Hepatocyte (in vitro differentiated cells): ENCODE measurements around the gene SCFD2. TPM values are rescaled to one million over a fixed set of nuclear protein-coding genes. Genes with fewer than 3 reads are reported as not detected.

Source experiments
- DNase-seq: peaks from one replicate; pipeline ENCODE4 v3.0.0-alpha.2; 2016; ENCODE audit warnings: low spot score
- H2AFZ ChIP-seq: fragments of 200-600 bp; sonication (generic); 2 replicates; pipeline ENCODE4 v1.6.0; 2016; ENCODE audit warnings: antibody characterized with exemption, mild to moderate bottlenecking
- H3K27ac ChIP-seq: fragments of 200-600 bp; sonication (generic); 2 replicates; pipeline ENCODE4 v1.5.1; 2016; ENCODE audit warnings: mild to moderate bottlenecking
- H3K27me3 ChIP-seq: fragments of 200-600 bp; sonication (generic); 2 replicates; pipeline ENCODE4 v1.6.1; 2016
- H3K36me3 ChIP-seq: fragments of 200-600 bp; sonication (generic); replicated peaks from 2 replicates; pipeline ENCODE4 v1.5.1; 2016; ENCODE audit warnings: low read depth; ENCODE audit not compliant: insufficient read depth
- H3K4me1 ChIP-seq: fragments of 200-600 bp; sonication (generic); 2 replicates; pipeline ENCODE4 v1.5.1; 2016; ENCODE audit warnings: mild to moderate bottlenecking, moderate library complexity; ENCODE audit not compliant: insufficient read depth
- H3K4me2 ChIP-seq: fragments of 200-600 bp; sonication (generic); 2 replicates; pipeline ENCODE4 v1.6.0; 2016
- H3K4me3 ChIP-seq: fragments of 200-600 bp; sonication (generic); 2 replicates; pipeline ENCODE4 v1.5.1; 2016; ENCODE audit warnings: mild to moderate bottlenecking
- H3K79me2 ChIP-seq: fragments of 200-600 bp; sonication (generic); 2 replicates; pipeline ENCODE4 v1.6.0; 2017; ENCODE audit warnings: mild to moderate bottlenecking
- H3K9me2 ChIP-seq: fragments of 200-600 bp; sonication (generic); replicated peaks from 2 replicates; pipeline ENCODE4 v1.6.0; 2017; ENCODE audit warnings: mild to moderate bottlenecking; ENCODE audit not compliant: insufficient read depth
- H3K9me3 ChIP-seq: fragments of 200-600 bp; sonication (generic); 2 replicates; pipeline ENCODE4 v1.5.1; 2016; ENCODE audit warnings: low read depth, mild to moderate bottlenecking
- H4K20me1 ChIP-seq: fragments of 200-600 bp; sonication (generic); 2 replicates; pipeline ENCODE4 v1.6.0; 2016; ENCODE audit warnings: mild to moderate bottlenecking; ENCODE audit not compliant: insufficient read depth, poor library complexity, severe bottlenecking
- EZH2 ChIP-seq: fragments of 200-600 bp; sonication (generic); IDR thresholded peaks from 2 replicates; pipeline ENCODE4 v1.6.1; 2016; ENCODE audit warnings: antibody characterized with exemption, mild to moderate bottlenecking, borderline replicate concordance
- EZH2phosphoT487 ChIP-seq: fragments of 200-600 bp; sonication (generic); IDR thresholded peaks from one replicate; pipeline ENCODE4 v1.6.1; 2018; ENCODE audit warnings: antibody characterized with exemption, mild to moderate bottlenecking, low read depth, moderate library complexity; ENCODE audit not compliant: unreplicated experiment, severe bottlenecking
- WGBS: methylation state at CpG from one replicate; pipeline ENCODE4 v1.1.6; 2016; ENCODE audit warnings: low lambda C conversion rate; ENCODE audit errors: missing lambda C conversion rate; 5-methylcytosine and 5-hydroxymethylcytosine counted together
- polyA plus RNA-seq: library from polyadenylated mRNA; unstranded; fragments of >200 nt; fragmentation: Nextera tagmentation; extraction: Ambion mirVana; gene quantifications from 2 replicates; pipeline ENCODE4 v1.2.1, GENCODE V29; 2016
- total RNA-seq: library from RNA; depleted of rRNA; stranded (reverse); fragments of >200 nt; gene quantifications from 2 replicates; pipeline ENCODE4 v1.2.3, GENCODE V29; 2014
- TF ChIP-seq, protein P1 (sequence below): fragments of 200-600 bp; sonication (generic); IDR thresholded peaks from 2 replicates; pipeline ENCODE4 v1.5.1; 2016; ENCODE audit warnings: antibody characterized with exemption, mild to moderate bottlenecking; ENCODE audit not compliant: poor library complexity

The SCFD2 gene
- total and polyA plus RNA-seq, 2 experiments from 2014 or later = 8.4 to 15.7 TPM

DNA sequence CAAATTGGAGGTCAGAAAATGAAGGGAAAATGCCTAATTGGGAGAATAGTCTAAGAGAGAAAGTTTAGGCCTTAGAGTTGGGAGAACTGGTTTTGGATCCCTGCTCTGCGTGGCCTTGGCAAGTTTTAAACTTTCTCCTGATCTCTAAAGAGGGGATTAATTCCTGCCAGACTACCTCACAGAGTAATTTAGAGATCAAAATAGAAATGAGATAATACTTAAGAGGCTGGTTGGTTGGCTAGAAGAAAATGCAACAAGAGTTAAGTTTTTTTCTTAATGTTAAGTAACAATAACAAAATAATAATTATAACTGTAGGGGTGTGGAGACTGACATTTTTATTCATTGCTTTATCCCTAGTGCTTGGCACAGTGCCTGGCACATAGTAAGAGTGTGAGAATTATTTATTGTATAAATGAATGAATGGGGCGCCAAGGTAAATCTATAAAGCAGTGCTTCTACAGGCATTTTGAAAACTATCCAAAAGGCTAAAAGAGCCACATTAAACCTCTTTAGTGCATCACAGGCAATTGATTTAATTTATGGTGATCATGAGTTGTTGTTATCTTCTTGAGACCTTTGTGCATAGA, 343.3 kb downstream of the SCFD2 start:
- Histone ChIP-seq H3K27ac (no peak overlapping the region), H3K79me2 (no peaks in the 10 kb centered on the region), H2AFZ (no peak overlapping the region), H3K4me2 (no peak overlapping the region), H3K4me3 (no peak overlapping the region), H3K9me3 (no peaks in the 10 kb centered on the region), H4K20me1 (no peaks in the 10 kb centered on the region), H3K27me3 (no peaks in the 10 kb centered on the region), H3K9me2 (no peaks in the 10 kb centered on the region), H3K4me1 (peaks cover 10% of the 10 kb centered on the region), H3K36me3 (no peaks in the 10 kb centered on the region)
- WGBS = 62% methylated on average over 2 of the region's 2 CpGs
- TF ChIP-seq EZH2phosphoT487 = no peak
- no peak for TF ChIP-seq EZH2
- TF ChIP-seq, protein P1, sequence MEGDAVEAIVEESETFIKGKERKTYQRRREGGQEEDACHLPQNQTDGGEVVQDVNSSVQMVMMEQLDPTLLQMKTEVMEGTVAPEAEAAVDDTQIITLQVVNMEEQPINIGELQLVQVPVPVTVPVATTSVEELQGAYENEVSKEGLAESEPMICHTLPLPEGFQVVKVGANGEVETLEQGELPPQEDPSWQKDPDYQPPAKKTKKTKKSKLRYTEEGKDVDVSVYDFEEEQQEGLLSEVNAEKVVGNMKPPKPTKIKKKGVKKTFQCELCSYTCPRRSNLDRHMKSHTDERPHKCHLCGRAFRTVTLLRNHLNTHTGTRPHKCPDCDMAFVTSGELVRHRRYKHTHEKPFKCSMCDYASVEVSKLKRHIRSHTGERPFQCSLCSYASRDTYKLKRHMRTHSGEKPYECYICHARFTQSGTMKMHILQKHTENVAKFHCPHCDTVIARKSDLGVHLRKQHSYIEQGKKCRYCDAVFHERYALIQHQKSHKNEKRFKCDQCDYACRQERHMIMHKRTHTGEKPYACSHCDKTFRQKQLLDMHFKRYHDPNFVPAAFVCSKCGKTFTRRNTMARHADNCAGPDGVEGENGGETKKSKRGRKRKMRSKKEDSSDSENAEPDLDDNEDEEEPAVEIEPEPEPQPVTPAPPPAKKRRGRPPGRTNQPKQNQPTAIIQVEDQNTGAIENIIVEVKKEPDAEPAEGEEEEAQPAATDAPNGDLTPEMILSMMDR = no peak
- no peak for DNase-seq

DNA sequence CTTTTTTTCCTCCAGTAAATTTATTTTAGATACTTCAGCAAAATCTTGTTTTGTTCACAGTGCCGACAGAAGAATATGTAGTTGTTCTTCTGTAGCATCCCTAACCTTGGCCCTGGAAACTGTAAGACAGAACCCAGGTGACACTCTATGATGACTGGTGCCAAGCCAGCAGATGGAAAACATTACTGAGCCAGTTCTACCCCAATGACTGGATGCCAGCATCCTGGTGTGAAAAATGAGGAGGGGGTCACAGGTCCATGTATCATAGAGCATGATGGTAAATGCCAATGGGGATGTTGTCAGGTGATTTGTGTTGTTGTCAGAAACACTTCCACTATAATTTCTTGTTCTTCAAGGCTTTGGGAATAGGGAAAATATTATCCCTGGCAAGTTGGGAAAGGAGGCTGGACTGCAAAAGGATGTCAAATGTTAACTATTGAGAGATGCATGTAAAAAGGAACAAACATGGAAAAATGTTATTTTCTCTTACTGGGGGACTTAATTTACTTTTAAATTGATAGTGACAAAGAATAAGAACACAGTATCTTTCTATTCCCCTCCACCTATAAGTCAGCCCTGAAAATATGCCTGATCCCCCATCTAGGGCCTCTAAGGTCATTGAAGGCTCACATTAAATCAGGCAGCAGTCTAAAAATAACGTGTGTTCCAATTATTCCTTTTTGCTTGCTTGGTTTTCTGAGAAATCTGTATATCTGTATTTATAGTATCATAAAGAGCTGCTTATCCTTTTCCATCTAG, 343.9 kb downstream of the SCFD2 start:
- Histone ChIP-seq H3K9me2 (no peaks in the 10 kb centered on the region), H3K27ac (no peak overlapping the region), H3K27me3 (no peaks in the 10 kb centered on the region), H4K20me1 (no peaks in the 10 kb centered on the region), H3K4me2 (no peak overlapping the region), H2AFZ (no peak overlapping the region), H3K79me2 (no peaks in the 10 kb centered on the region), H3K36me3 (no peaks in the 10 kb centered on the region), H3K9me3 (no peaks in the 10 kb centered on the region), H3K4me1 (peaks cover 10% of the 10 kb centered on the region), H3K4me3 (no peak overlapping the region)
- no peak for DNase-seq
- no peak for TF ChIP-seq EZH2
- TF ChIP-seq, protein P1 = no peak
- no peak for TF ChIP-seq EZH2phosphoT487
- 74% methylated on average over 2 of the region's 2 CpGs for WGBS

DNA sequence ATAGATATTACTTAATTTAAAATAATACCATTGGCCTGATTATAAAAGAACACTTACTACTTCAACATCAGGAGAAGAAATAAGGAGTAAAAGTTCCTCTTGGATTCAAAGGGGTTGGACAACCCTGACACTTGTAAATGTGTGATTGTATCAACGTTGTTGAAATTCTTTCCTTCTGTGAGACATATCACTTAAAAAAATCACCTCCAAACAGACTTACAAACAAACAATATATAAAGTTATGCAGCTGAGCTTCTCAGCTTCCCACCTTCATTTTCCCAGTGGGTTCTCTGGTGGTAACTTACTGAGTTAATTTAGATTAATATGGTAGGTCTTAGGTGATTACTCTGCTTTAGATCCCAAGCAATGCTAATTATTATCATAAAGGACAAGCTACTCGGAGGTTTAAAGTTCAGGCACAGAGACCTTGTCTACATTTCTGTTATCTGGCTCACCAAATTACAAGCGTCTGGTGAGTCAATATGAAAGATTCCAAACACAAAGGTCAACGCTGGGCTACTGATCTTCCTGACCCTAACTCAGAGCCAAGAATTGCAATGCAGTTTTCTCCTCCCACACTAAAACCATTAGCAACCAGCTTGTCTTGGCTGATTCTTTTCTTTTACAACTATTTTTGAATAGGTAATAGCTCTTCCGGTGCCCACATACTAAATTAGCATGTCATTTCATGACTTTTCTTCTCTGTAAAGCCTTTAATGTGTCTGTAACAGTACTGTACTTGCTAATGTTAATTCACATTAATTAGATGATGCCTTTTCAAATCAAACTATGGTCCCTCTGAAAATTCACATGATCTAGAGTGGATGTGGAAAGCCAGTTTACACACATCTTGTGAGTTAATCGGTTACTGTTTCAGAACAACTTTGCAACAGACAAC, 346.1 kb downstream of the SCFD2 start:
- WGBS = 26% methylated on average over 6 of the region's 6 CpGs
- no peaks in the 10 kb centered on the region for H4K20me1 ChIP-seq
- no peaks in the 10 kb centered on the region for H3K9me3 ChIP-seq
- H3K9me2 ChIP-seq = no peaks in the 10 kb centered on the region
- peaks cover 17% of the 10 kb centered on the region for H3K4me1 ChIP-seq
- H3K4me2 ChIP-seq = peak overlapping the region; percentile 35
- TF ChIP-seq, protein P1 = no peak
- H3K36me3 ChIP-seq = no peaks in the 10 kb centered on the region
- H3K4me3 ChIP-seq = no peak overlapping the region
- H3K79me2 ChIP-seq = no peaks in the 10 kb centered on the region
- H2AFZ ChIP-seq = no peak overlapping the region
- no peaks in the 10 kb centered on the region for H3K27me3 ChIP-seq
- H3K27ac ChIP-seq = peak overlapping the region; percentile 58
- DNase-seq = peak; percentile 42
